ENCODE measurements around the gene CARS2. TPM values are rescaled to one million over a fixed set of nuclear protein-coding genes. Genes with fewer than 3 reads are reported as not detected.

Gene CARS2
- total and polyA plus RNA-seq, 2 donors (not counting 3 experiments of a cell fraction or from before 2014, with no cell fraction given), result 42.0 to 51.2 TPM

DNA sequence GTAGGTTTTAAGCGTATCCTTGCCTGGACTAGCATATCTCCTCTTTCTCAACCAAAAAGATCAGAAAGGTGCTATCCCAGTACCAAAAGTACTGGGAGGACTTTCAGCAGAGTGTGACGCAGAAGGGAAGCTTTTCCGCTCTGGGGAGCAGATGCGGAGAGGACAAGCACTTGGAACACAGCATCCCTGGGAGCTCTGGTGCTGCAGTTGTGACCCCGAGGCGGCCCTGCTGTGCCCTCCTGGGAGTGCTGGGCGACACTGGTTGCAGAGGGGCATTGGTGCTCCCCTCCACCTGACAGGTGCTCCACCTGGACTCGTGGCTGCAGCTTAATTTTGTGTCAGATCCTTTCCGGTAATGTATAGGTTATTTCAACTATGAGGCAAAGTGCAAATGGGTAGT lies 87.1 kb downstream of the CARS2 start:
- peaks cover 76% of the 10 kb centered on the region for H3K79me2 ChIP-seq (ENCODE audit: control insufficient read depth, insufficient read depth, low read length)
- no peaks in the 10 kb centered on the region for H3K9me1 ChIP-seq (replicated peaks; ENCODE audit: control insufficient read depth, extremely low read depth, insufficient read depth, low read length)
- intact Hi-C loops (cut with micrococcal nuclease), result no loop called here
- no TSS peak for BruUV-seq (replicated peaks)
- no peak for FAIRE-seq
- CTCF ChIA-PET, result interaction anchor here (1.9 kb wide), 1 partner anchor 1825 kb away, joined by 5 read pairs; no protein-coding TSS in a partner anchor
- peaks cover 0 to 6% of the 10 kb centered on the region in 2 experiments for H3K36me3 ChIP-seq (ENCODE audit: control insufficient read depth in 2 of 2, extremely low read depth in 1 of 2, insufficient read depth in 2 of 2, low read length in 2 of 2)
- no peak overlapping the region for H2AFZ ChIP-seq (ENCODE audit: low read depth, low read length)
- no peak for TF ChIP-seq POLR2A (IDR thresholded peaks at IDR 0.05; ENCODE audit: low read depth, low read length)
- TF ChIP-seq, protein P1, sequence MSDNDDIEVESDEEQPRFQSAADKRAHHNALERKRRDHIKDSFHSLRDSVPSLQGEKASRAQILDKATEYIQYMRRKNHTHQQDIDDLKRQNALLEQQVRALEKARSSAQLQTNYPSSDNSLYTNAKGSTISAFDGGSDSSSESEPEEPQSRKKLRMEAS (IDR thresholded peaks at IDR 0.05; ENCODE audit: insufficient read depth, insufficient read length), result no peak
- TF ChIP-seq MYC (IDR thresholded peaks at IDR 0.05; ENCODE audit: low read depth, low read length), result no peak
- TF ChIP-seq FOS (IDR thresholded peaks at IDR 0.05; ENCODE audit: borderline replicate concordance, insufficient read depth, low read length), result no peak
- TF ChIP-seq, protein P2, sequence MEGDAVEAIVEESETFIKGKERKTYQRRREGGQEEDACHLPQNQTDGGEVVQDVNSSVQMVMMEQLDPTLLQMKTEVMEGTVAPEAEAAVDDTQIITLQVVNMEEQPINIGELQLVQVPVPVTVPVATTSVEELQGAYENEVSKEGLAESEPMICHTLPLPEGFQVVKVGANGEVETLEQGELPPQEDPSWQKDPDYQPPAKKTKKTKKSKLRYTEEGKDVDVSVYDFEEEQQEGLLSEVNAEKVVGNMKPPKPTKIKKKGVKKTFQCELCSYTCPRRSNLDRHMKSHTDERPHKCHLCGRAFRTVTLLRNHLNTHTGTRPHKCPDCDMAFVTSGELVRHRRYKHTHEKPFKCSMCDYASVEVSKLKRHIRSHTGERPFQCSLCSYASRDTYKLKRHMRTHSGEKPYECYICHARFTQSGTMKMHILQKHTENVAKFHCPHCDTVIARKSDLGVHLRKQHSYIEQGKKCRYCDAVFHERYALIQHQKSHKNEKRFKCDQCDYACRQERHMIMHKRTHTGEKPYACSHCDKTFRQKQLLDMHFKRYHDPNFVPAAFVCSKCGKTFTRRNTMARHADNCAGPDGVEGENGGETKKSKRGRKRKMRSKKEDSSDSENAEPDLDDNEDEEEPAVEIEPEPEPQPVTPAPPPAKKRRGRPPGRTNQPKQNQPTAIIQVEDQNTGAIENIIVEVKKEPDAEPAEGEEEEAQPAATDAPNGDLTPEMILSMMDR (IDR thresholded peaks at IDR 0.05; ENCODE audit: extremely low read depth in 1 of 2, insufficient read depth in 1 of 2, low read depth in 1 of 2, low read length in 2 of 2), result no peak
- TF ChIP-seq JUN (IDR thresholded peaks at IDR 0.05; ENCODE audit: borderline replicate concordance, insufficient read depth, insufficient read length, low read depth), result no peak
- TF ChIP-seq GATA2 (IDR thresholded peaks at IDR 0.05; ENCODE audit: insufficient read depth, insufficient read length, low read depth, low read length), result no peak
- TF ChIP-seq EZH2 (IDR thresholded peaks at IDR 0.05; ENCODE audit: borderline replicate concordance, low read depth, low read length, severe bottlenecking), result no peak
- TF ChIP-seq POLR2AphosphoS5 (IDR thresholded peaks at IDR 0.05; ENCODE audit: insufficient read depth, low read depth, low read length), result no peak
- H3K27ac ChIP-seq (ENCODE audit: insufficient read depth, low read depth, low read length), result no peak overlapping the region
- no peak overlapping the region for H3K4me2 ChIP-seq (ENCODE audit: insufficient read depth, low read length)
- H3K9ac ChIP-seq (replicated peaks; ENCODE audit: extremely low read depth, insufficient read depth, low read length), result no peak overlapping the region
- POLR2A ChIA-PET, result interaction anchor here (1.4 kb wide), 1 partner anchor 97 kb away, joined by 3 read pairs; no protein-coding TSS in a partner anchor
- no peaks in the 10 kb centered on the region for H4K20me1 ChIP-seq (replicated peaks; ENCODE audit: control insufficient read depth, extremely low read depth, insufficient read depth, low read length)
- H3K4me3 ChIP-seq (replicated peaks in 1 of 3; ENCODE audit: insufficient read depth in 1 of 3, low read depth in 1 of 3, low read length in 3 of 3), result no peak overlapping the region
- DNase-seq (ENCODE audit: low read depth, low spot score), result no peak
- H3K4me1 ChIP-seq (ENCODE audit: control insufficient read depth, extremely low read depth, insufficient read depth, low read length), result peaks cover 20% of the 10 kb centered on the region
- dilution Hi-C loops (cut with MboI; ENCODE audit: extremely low pct_ligation_motif_present, low sequenced_read_pairs), result no loop called here
- H3K9me3 ChIP-seq (replicated peaks; ENCODE audit: control insufficient read depth, insufficient read depth, low read length), result no peaks in the 10 kb centered on the region
- no peaks in the 10 kb centered on the region for H3K27me3 ChIP-seq (ENCODE audit: control insufficient read depth in 2 of 2, insufficient read depth in 2 of 2, low read length in 2 of 2)
